GM13977 (cell line): ENCODE results near the gene LMAN1L.

Experiments used
- DNase-seq: peaks from one replicate; pipeline ENCODE4 v3.0.0; 2012; ENCODE audit warnings: low spot score
- CTCF ChIP-seq: IDR thresholded peaks from 2 replicates; pipeline ENCODE4 v1.5.1; 2012; ENCODE audit warnings: mild to moderate bottlenecking, control low read depth; ENCODE audit not compliant: insufficient read depth; ENCODE audit errors: extremely low read depth, missing control alignments
- in situ Hi-C: fragments of 300-500 bp; cut with MboI; formaldehyde crosslinking; loops from one replicate; pipeline ENCODE4 v1.12.0; 2022; ENCODE audit warnings: low sequenced_read_pairs, low pct_unique_long_range_greater_than_20kb, mixed read lengths, inconsistent platforms; ENCODE audit not compliant: unreplicated experiment

The LMAN1L gene

GRCh38 chr15:74786551-74787165, 26.0 kb upstream of the LMAN1L start:
- in situ Hi-C loops = no loop called here
- no peak for TF ChIP-seq CTCF
- no peak for DNase-seq

GRCh38 chr15:74787251-74788041, 25.2 kb upstream of the LMAN1L start:
- TF ChIP-seq CTCF = peak; percentile 77
- in situ Hi-C loops = no loop called here
- peak; percentile 82 for DNase-seq

GRCh38 chr15:74788042-74788682, 24.5 kb upstream of the LMAN1L start:
- DNase-seq = no peak
- no peak for TF ChIP-seq CTCF
- in situ Hi-C loops = no loop called here

GRCh38 chr15:74788683-74789151, 23.9 kb upstream of the LMAN1L start:
- no peak for TF ChIP-seq CTCF
- in situ Hi-C loops = no loop called here

GRCh38 chr15:74789171-74789631, 23.4 kb upstream of the LMAN1L start:
- no peak for DNase-seq
- in situ Hi-C loops = no loop called here
- TF ChIP-seq CTCF = no peak

More at GRCh38 chr15:74788683-74789151, 23.9 kb upstream of the LMAN1L start:
- DNase-seq = peak; percentile 78

- no peak for DNase-seq
- TF ChIP-seq CTCF = no peak
- in situ Hi-C loops = no loop called here
Observed at GRCh38 chr15:74789741-74790079, 22.9 kb upstream of the LMAN1L start.
